ENCODE measurements around the gene PRCC. TPM values are rescaled to one million over a fixed set of nuclear protein-coding genes. Genes with fewer than 3 reads are reported as not detected.
A peak's percentile ranks its signal among the peaks of the same experiment; 100 is the strongest.

PRCC gene
- total RNA-seq, 2 donors from 2014 or later, result 108 to 111 TPM

DNA sequence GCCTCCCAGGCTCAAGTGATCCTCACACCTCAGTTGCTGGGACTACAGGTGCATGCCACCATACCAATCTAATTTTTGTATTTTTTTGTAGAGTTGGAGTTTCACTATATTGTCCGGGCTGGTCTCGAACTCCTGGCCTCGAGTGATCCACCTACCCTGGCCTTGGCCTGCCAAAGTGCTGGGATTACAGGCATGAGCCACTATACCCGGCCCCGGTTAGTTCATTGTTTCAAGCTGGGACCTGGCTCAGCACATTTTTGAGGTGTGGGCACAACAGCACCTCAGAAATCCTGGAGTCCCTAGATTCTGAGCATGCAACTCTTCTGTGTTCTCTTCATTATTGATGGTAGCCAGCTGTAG, 28.0 kb downstream of the PRCC start:
- H3K4me3 ChIP-seq (ENCODE audit: low read length), result no peak overlapping the region

DNA sequence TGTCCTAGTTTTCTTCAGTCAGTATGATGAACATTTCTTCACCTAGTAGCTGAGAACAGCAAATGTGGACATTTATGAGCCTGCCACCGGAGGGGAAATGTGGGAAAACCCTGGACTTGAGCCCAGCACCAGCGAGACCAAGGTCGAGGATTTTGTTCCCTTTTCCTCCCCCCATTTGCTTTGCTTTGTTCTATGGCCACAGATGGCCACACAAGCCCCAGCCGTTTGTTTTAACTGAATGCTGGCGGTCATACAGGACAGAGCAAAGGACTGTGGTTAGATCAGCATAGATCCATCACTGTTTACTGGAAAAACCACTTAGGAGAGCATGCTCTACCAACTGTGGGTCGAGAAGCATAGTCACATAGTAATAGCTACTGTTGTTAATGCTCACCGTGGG, 28.5 kb downstream of the PRCC start:
- H3K36me3 Mint-ChIP-seq (ENCODE audit: low read depth), result peaks cover 74% of the 10 kb centered on the region
- peaks cover 11% of the 10 kb centered on the region for H3K4me1 Mint-ChIP-seq
- Histone ChIP-seq H3K9ac (ENCODE audit: extremely low read depth, low read length, poor library complexity, severe bottlenecking) (no peak overlapping the region), H3K27me3 (ENCODE audit: control insufficient read depth, insufficient read depth, low read length, poor library complexity, severe bottlenecking) (no peaks in the 10 kb centered on the region), H3K9me3 (ENCODE audit: control insufficient read depth, low read length) (no peaks in the 10 kb centered on the region), H3K36me3 (ENCODE audit: control insufficient read depth, insufficient read depth, low read length) (peaks cover 91% of the 10 kb centered on the region), H3K27ac (ENCODE audit: low read depth, low read length) (no peak overlapping the region), H3K4me3 (ENCODE audit: low read length) (no peak overlapping the region), H3K4me1 (ENCODE audit: control insufficient read depth, insufficient read depth, low read length) (peaks cover 11% of the 10 kb centered on the region)
- no peak overlapping the region for H3K27ac Mint-ChIP-seq
- no peak for DNase-seq
- H3K27me3 Mint-ChIP-seq (ENCODE audit: insufficient read depth), result no peaks in the 10 kb centered on the region
- 78 to 98% methylated on average over 4 to 7 of the region's 7 CpGs for WGBS, 2 experiments (ENCODE audit: insufficient coverage in 1 of 2, insufficient read length in 1 of 2)
- TF ChIP-seq, protein P1, sequence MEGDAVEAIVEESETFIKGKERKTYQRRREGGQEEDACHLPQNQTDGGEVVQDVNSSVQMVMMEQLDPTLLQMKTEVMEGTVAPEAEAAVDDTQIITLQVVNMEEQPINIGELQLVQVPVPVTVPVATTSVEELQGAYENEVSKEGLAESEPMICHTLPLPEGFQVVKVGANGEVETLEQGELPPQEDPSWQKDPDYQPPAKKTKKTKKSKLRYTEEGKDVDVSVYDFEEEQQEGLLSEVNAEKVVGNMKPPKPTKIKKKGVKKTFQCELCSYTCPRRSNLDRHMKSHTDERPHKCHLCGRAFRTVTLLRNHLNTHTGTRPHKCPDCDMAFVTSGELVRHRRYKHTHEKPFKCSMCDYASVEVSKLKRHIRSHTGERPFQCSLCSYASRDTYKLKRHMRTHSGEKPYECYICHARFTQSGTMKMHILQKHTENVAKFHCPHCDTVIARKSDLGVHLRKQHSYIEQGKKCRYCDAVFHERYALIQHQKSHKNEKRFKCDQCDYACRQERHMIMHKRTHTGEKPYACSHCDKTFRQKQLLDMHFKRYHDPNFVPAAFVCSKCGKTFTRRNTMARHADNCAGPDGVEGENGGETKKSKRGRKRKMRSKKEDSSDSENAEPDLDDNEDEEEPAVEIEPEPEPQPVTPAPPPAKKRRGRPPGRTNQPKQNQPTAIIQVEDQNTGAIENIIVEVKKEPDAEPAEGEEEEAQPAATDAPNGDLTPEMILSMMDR (conservative IDR thresholded peaks at IDR 0.05), result no peak
- no peak overlapping the region for H3K4me3 Mint-ChIP-seq
- H3K9me3 Mint-ChIP-seq, result no peaks in the 10 kb centered on the region

More for the DNA sequence above, 28.0 kb downstream of the PRCC start:
- no peak overlapping the region for H3K4me3 Mint-ChIP-seq
- H3K4me1 ChIP-seq (ENCODE audit: control insufficient read depth, insufficient read depth, low read length), result peaks cover 11% of the 10 kb centered on the region
- TF ChIP-seq, protein P1 (conservative IDR thresholded peaks at IDR 0.05), result no peak
- no peaks in the 10 kb centered on the region for H3K9me3 ChIP-seq (ENCODE audit: control insufficient read depth, low read length)
- no peak for DNase-seq
- H3K27ac Mint-ChIP-seq, result no peak overlapping the region
- no peak overlapping the region for H3K9ac ChIP-seq (ENCODE audit: extremely low read depth, low read length, poor library complexity, severe bottlenecking)
- H3K27ac ChIP-seq (ENCODE audit: low read depth, low read length), result no peak overlapping the region
- H3K36me3 ChIP-seq (ENCODE audit: control insufficient read depth, insufficient read depth, low read length), result peaks cover 91% of the 10 kb centered on the region
- no peaks in the 10 kb centered on the region for H3K27me3 Mint-ChIP-seq (ENCODE audit: insufficient read depth)
- H3K36me3 Mint-ChIP-seq (ENCODE audit: low read depth), result peaks cover 72% of the 10 kb centered on the region
- no peaks in the 10 kb centered on the region for H3K27me3 ChIP-seq (ENCODE audit: control insufficient read depth, insufficient read depth, low read length, poor library complexity, severe bottlenecking)
- no peaks in the 10 kb centered on the region for H3K9me3 Mint-ChIP-seq
- H3K4me1 Mint-ChIP-seq, result peaks cover 11% of the 10 kb centered on the region
- 95 to 96% methylated on average over 5 of the region's 5 CpGs for WGBS, 2 experiments (ENCODE audit: insufficient coverage in 1 of 2, insufficient read length in 1 of 2)

DNA sequence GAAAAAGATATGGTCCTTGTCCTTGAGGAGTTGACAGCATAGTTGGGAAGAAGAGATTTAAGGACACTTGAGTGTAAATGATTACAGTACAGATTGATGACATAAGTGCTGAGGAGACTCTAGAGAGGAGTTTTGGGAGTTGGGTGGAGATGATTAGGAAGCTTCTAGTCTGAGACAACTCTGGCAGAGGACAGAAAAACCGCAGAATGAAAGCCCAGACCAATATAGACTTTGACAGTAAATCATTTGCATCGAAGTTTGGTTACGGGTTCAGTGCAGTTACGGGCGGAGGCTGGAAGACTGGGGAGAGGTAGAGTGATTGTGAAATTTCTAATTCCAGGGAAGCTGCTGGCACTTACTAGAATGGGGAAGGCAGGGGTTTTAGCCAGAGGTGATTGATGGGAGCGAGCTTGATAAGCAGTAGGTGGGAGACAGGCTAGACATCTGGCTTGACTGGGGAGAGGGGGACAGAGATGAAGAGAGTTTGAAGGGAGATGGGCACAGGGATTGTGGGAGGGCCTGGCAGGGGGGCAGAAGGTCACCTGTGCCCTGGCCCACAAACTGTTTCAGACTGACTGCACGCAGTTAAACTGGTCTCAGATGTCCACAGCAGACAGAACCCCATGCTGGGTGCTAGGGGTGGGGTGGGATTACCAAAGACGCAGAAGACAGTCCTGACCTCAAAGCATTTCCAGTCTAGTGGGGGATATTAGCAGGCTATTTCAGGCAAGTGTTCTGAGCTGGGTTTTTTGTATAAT, 29.2 kb downstream of the PRCC start:
- peaks cover 11% of the 10 kb centered on the region for H3K4me1 Mint-ChIP-seq

More for the DNA sequence above, 29.2 kb downstream of the PRCC start:
- H3K27ac Mint-ChIP-seq, result peak overlapping the region; percentile 3
- peaks cover 11% of the 10 kb centered on the region for H3K4me1 ChIP-seq (ENCODE audit: control insufficient read depth, insufficient read depth, low read length)
- no peaks in the 10 kb centered on the region for H3K9me3 Mint-ChIP-seq
- no peak overlapping the region for H3K9ac ChIP-seq (ENCODE audit: extremely low read depth, low read length, poor library complexity, severe bottlenecking)
- no peaks in the 10 kb centered on the region for H3K27me3 ChIP-seq (ENCODE audit: control insufficient read depth, insufficient read depth, low read length, poor library complexity, severe bottlenecking)
- no peak overlapping the region for H3K4me3 Mint-ChIP-seq
- H3K36me3 ChIP-seq (ENCODE audit: control insufficient read depth, insufficient read depth, low read length), result peaks cover 91% of the 10 kb centered on the region
- TF ChIP-seq, protein P1 (conservative IDR thresholded peaks at IDR 0.05), result no peak
- H3K36me3 Mint-ChIP-seq (ENCODE audit: low read depth), result peaks cover 75% of the 10 kb centered on the region
- H3K9me3 ChIP-seq (ENCODE audit: control insufficient read depth, low read length), result no peaks in the 10 kb centered on the region
- 92 to 93% methylated on average over 6 to 8 of the region's 8 CpGs for WGBS, 2 experiments (ENCODE audit: insufficient coverage in 1 of 2, insufficient read length in 1 of 2)
- H3K27ac ChIP-seq (ENCODE audit: low read depth, low read length), result no peak overlapping the region
- H3K4me3 ChIP-seq (ENCODE audit: low read length), result no peak overlapping the region
- H3K27me3 Mint-ChIP-seq (ENCODE audit: insufficient read depth), result no peaks in the 10 kb centered on the region
- no peak for DNase-seq
